GM19025 (cell line): ENCODE results near the gene CLDN14.

Source experiments
- ATAC-seq: cut with Tn5 transposase; IDR thresholded peaks from one replicate; pipeline ENCODE4 v1.9.1; 2021; ENCODE audit warnings: mild to moderate bottlenecking, low read depth, moderate library complexity; ENCODE audit not compliant: unreplicated experiment

The CLDN14 gene

DNA sequence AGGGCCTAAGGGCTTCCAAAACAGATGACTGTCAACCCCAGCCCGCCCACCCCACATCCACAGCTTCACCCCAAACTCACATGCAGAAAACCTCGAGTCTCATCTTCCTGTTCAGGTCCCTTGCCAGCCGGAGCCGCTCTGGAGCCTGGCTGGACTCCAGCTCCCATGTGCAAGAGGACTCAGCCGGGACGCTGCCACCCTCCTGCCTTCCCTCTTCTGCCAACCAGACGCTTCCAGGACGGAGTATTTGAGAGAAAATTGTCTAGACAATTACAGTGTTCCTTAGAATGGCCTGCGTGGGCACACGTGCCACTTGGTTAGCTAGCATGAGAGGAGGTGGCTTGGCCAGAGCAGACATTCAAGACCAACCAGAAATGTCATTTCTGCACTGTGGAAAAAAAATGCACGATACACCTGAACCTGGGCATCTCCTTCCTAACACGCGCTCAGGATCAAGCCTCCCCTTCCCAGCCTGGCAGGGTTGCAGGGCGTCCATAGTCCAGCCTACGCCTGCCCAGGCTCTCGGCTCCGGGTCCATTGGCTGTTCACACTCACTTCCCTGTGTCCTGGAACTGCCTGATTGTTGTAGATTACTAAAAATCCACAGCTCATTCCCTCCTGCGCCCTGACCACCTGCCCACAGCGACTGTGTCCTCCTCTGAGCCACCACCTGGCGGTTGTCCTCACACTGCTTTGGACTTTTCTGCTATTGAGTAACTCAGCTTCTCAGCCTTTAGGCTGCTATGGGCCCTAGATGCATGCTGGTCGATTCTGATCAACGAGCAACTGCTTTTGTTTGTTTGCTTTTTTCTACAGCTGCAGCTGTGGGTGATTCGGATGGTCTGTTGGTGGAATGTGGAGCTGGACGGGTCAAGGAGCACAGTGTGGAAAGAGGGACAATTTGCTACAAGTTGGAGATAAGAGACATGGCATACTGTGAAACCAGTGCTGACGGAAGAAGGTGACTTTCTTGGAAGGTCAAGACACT lies at the start of gene CLDN14:
TSS of gene CLDN14 (minus strand) at position 708 of the 988 bp plus-strand sequence. CDS start 18,427 bp downstream, outside the sequence.
- no peak for ATAC-seq

- no peak for ATAC-seq
Measured at GRCh38 chr21:36528716-36529115, 48.8 kb upstream of the CLDN14 start.

DNA sequence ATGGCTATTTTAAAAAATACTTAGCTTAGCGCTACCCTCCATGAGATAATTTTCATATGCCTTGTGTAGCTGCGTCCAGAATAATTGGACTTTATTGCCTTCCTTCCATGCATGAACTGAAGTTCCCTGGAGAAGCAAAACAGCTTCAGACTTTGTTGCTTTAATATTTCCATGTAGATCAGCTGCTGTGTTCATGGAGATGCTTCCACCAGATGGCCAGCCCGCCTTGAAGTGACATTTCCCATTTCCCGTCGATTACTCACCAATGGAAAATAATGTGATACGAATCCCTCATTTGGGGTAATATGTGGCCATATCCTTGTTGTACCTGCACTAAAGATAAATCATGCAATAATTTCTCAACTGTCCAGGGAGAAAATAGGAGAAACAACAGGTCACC lies 47.4 kb upstream of the CLDN14 start:
- ATAC-seq = no peak

DNA sequence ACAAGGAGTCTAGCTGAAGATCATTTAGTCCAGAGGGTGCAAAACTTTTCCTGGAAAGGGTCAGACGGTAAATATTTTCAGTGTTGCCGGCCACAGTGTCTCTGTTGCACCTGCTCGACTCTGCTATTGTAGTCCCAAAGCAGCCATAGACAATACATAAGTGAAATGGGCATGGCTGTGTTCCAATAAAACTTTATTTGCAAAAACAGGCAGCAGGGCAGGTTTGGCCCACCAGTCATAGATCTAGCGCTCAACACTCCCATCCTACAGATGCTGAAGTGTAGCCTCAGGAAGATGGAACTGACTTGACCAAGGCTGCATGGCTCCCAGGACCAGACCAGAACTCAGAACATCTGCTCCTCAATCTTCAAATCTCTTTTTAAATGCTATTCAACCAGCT lies 46.2 kb upstream of the CLDN14 start:
- no peak for ATAC-seq

- no peak for ATAC-seq
Measured at GRCh38 chr21:36524477-36524876, 44.6 kb upstream of the CLDN14 start.

- no peak for ATAC-seq
Measured at GRCh38 chr21:36522219-36522808, 42.4 kb upstream of the CLDN14 start.

- ATAC-seq = no peak
Measured at GRCh38 chr21:36518883-36519492, 39.1 kb upstream of the CLDN14 start.

GRCh38 chr21:36517366-36518075 lies 37.6 kb upstream of the CLDN14 start:
- ATAC-seq = no peak

GRCh38 chr21:36516281-36516680 lies 36.4 kb upstream of the CLDN14 start:
- no peak for ATAC-seq

GRCh38 chr21:36513430-36513829 lies 33.5 kb upstream of the CLDN14 start:
- ATAC-seq = peak; percentile 57

GRCh38 chr21:36512971-36513370 lies 33.0 kb upstream of the CLDN14 start:
- ATAC-seq = no peak

DNA sequence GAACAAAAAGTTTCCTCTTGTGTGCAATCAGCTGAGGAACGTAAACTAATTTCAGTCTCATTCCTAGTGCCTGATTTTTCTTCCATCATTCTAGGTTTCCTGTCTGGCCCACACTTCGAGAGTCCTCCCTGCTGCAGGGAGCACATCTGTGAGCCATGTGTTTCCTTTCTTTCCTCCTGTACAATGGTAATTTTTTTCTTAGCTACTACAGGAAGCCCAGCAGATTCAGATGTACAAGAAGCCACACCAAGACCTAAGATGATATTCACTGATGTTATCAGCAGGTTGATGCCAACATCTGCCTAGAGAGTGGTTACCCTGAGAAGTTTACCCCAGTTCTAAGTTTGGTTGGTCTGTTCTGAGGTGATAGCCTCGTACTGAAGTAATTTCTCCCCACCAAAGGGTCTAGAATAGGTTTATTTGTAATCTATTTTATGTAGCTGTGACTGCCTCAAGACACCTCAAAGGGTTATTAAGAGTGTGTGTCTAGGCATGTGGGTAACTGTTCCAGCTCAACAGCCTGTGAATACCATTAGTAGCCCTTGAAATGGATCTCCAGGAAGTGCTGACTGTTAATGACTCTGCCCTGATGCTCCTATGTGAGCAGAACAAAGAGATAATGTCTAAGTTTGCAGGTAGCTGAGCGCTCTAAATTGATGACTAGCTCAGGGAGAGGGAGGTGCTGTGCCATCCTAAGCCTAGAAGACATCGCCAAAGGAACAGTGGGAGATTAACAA lies 31.7 kb upstream of the CLDN14 start:
- no peak for ATAC-seq

GRCh38 chr21:36510911-36511310 lies 31.0 kb upstream of the CLDN14 start:
- no peak for ATAC-seq

GRCh38 chr21:36509973-36510664 lies 30.2 kb upstream of the CLDN14 start:
- no peak for ATAC-seq

DNA sequence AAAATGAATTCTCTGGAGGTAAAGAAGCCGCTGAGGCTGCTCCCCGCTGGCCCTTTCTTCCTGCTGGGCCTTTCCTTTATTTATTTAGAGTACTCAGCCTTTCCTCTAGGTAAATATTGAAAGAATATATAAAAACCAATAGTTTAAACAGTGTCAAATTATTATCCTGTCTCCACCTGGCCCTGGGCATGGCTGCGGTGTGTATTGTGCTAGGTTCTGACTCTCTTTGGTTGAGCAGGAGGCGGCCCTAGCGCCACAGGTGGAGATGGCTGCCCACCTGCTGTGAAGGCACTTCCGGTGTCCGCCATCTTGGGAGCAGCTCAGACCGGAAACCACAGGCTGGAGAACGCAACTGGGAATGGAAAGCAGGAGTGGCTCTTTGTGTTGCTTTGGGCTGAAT lies 29.0 kb upstream of the CLDN14 start:
- no peak for ATAC-seq

GRCh38 chr21:36507397-36508018 lies 27.6 kb upstream of the CLDN14 start:
- ATAC-seq = no peak

DNA sequence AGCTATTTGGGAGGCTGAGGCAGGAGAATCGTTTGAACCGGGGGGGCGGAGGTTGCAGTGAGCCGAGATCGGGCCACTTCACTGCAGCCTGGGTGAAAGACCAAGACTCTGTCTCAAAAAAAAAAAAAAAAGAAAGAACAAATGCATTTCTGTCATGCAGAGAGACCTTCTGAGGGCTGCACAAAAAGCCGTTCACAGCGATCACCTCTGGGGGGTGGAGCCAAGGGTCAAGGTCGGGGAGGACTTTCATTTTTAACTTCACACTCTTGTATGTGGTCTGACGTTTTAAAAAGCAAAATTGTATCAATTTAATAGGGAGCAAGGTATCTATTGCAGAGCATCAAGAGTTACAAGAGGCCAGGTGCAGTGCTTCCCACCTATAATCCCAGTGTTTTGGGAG lies 26.6 kb upstream of the CLDN14 start:
- no peak for ATAC-seq

DNA sequence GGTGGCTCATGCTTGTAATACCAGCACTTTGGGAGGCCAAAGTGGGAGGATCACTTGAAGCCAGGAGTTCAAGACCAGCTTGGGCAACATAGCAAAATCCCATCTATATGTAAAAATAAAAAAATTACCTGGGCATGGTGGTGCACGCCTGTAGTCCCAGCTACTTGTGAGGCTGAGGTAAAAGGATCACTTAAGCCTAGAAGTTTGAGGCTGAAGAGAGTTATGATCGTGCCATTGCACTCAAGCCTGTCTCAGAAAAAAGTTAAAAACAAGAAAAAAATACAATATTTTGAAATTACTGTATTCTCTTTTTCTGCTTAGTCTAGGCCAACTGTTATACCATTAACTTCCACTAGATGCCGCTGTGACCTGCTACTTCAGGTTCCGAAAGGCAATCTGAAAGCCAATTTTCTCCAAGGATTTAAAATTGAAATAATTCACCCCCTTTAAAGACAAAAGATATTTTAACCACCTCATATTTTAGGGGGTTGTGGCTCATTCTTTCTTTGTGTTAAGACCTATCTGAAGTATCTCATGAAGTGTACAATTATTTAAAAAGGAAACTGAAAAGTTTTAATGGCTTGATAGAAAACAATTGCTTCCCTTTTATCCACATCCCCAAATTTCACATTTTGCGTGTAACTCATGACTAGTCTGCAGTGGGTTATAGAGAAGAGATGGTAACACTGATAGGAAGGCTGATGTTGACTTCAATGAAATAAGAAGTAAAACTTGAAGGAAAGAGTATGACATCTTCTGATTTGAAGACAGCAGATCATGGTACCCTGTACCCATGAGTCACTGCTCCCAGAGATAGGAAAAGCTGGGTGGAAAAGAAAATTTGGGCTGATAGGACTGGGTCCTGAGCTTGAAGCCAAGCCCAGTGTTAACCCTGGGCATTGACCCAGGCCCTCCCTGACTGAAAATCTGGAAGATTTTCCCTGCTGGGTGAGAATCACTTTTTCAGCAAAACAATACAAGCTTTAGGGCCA lies 24.4 kb upstream of the CLDN14 start:
- ATAC-seq = no peak
